GM12873 (cell line): ENCODE results near the gene FAM98B.

Experiments
- TF ChIP-seq, protein P1 (sequence below): IDR thresholded peaks from 2 replicates; pipeline ENCODE4 v1.5.1; 2012; ENCODE audit warnings: low read depth, mild to moderate bottlenecking, moderate library complexity, low read length, control low read depth; ENCODE audit not compliant: insufficient read depth; ENCODE audit errors: missing control alignments

The FAM98B gene

GRCh38 chr15:38528294-38528693 lies 74.4 kb downstream of the FAM98B start:
- TF ChIP-seq, protein P1, sequence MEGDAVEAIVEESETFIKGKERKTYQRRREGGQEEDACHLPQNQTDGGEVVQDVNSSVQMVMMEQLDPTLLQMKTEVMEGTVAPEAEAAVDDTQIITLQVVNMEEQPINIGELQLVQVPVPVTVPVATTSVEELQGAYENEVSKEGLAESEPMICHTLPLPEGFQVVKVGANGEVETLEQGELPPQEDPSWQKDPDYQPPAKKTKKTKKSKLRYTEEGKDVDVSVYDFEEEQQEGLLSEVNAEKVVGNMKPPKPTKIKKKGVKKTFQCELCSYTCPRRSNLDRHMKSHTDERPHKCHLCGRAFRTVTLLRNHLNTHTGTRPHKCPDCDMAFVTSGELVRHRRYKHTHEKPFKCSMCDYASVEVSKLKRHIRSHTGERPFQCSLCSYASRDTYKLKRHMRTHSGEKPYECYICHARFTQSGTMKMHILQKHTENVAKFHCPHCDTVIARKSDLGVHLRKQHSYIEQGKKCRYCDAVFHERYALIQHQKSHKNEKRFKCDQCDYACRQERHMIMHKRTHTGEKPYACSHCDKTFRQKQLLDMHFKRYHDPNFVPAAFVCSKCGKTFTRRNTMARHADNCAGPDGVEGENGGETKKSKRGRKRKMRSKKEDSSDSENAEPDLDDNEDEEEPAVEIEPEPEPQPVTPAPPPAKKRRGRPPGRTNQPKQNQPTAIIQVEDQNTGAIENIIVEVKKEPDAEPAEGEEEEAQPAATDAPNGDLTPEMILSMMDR: no peak

GRCh38 chr15:38530113-38530512 lies 76.2 kb downstream of the FAM98B start:
- TF ChIP-seq, protein P1: no peak

GRCh38 chr15:38531509-38531908 lies 77.6 kb downstream of the FAM98B start:
- TF ChIP-seq, protein P1: no peak

GRCh38 chr15:38532728-38533127 lies 78.8 kb downstream of the FAM98B start:
- TF ChIP-seq, protein P1: no peak

DNA sequence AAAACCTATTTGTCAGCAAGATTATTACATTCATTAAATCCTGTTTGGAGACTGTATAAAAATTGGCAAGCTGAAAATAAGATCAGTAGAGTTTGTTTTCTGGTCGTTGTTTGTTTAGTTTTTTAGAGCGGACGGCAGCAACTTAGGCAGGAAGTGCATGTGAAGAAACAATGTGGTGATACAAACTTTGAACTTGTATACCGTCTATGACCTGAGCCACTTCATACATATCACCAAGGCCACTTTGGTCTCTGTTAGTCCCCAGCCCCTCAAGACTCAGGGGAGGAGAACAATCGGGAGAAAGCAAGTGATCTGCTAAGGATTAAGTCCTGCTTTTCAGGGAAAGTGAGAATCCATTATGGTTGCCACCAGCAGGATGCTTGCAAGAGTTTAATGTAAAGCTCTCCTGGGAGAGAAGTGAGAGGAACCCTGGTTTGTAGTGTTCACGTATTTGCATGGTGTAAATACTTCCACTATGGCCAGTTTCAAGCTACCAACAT lies 79.5 kb downstream of the FAM98B start:
- TF ChIP-seq, protein P1: no peak

DNA sequence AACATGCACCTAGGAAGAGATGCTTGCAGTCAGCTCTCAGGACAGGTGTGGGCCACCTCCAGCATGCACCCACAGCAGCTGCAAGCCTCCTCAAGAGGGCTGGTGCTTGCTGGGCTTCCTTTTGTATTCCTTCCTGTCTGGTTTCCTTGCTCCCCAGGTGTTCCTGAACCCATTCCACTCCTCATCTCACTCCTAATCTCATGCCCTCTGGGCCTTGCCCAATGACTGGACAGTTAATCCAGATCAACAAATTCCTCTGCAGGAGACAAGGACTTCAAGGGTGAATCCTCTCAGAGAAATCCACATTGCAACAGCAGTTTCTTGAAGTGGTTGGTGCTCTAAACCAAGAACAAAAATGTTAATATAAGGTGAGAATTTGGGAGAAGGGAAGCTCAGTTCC lies 80.0 kb downstream of the FAM98B start:
- TF ChIP-seq, protein P1: no peak

DNA sequence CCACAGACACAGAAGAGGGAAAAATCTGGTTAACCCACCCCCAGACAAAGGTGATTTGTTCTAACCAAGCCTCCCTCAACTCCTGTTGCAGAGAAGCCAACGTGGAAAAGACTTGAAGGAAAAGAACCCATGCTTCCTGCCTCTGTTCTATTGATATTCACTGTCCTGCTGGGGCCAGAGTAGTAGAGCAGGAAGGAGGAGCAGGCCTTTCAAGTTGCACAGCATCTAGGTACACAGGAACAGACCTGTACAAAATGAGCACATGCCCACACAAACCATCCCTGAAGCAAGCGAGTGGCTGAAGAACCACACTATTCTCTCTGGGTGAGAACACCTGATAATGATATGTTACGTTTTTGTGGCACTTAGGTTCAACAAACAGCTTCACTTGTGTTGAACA lies 80.8 kb downstream of the FAM98B start:
- TF ChIP-seq, protein P1: no peak
